ENCODE results near the gene FAH.

DNA sequence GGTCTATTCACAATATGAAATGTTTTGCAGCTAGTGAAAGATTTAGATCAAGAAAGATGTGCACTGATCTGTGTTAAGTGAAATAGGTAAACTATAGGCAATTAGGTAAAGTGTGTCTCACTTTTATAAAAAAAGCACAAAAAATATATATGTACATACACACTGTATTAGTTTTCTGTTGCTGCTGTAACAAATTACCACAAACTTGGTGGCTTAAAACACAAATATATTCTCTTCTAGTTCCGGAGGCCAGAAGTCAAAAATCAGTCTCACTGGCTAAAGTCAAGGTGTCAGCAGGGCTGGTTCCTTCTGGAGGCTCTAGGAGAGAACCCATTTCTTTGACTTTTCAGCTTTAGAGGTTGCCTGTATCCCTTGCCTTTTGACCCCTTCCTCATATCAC lies 11.1 kb downstream of the FAH start:
- TF ChIP-seq, protein P1, sequence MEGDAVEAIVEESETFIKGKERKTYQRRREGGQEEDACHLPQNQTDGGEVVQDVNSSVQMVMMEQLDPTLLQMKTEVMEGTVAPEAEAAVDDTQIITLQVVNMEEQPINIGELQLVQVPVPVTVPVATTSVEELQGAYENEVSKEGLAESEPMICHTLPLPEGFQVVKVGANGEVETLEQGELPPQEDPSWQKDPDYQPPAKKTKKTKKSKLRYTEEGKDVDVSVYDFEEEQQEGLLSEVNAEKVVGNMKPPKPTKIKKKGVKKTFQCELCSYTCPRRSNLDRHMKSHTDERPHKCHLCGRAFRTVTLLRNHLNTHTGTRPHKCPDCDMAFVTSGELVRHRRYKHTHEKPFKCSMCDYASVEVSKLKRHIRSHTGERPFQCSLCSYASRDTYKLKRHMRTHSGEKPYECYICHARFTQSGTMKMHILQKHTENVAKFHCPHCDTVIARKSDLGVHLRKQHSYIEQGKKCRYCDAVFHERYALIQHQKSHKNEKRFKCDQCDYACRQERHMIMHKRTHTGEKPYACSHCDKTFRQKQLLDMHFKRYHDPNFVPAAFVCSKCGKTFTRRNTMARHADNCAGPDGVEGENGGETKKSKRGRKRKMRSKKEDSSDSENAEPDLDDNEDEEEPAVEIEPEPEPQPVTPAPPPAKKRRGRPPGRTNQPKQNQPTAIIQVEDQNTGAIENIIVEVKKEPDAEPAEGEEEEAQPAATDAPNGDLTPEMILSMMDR (IDR thresholded peaks at IDR 0.05; ENCODE audit: borderline replicate concordance, extremely low read depth, low read length, poor library complexity, severe bottlenecking) = no peak
- no peak for TF ChIP-seq EZH2 (IDR thresholded peaks at IDR 0.05; ENCODE audit: borderline replicate concordance, low read depth, low read length, severe bottlenecking)
